Activated T-cell treated with anti-CD3 and anti-CD28 coated beads, Interleukin-2, amount 50 U/mL, for 24 hours (primary cell): ENCODE data around the gene NAP1L1.
A peak's percentile ranks its signal among the peaks of the same experiment; 100 is the strongest.

Experiments
- DNase-seq: peaks from one replicate; pipeline ENCODE4 v3.0.0-alpha.2; 2020
- H3K27ac Mint-ChIP-seq: 2 replicates; pipeline ENCODE4 v1.8.0; 2020; ENCODE audit warnings: mild to moderate bottlenecking, mixed read lengths
- H3K27me3 Mint-ChIP-seq: 2 replicates; pipeline ENCODE4 v1.8.0; 2020; ENCODE audit warnings: mixed read lengths
- H3K36me3 Mint-ChIP-seq: 2 replicates; pipeline ENCODE4 v1.8.0; 2020; ENCODE audit warnings: low read depth, mixed read lengths
- H3K4me1 Mint-ChIP-seq: 2 replicates; pipeline ENCODE4 v1.8.0; 2020; ENCODE audit warnings: low read depth, mixed read lengths
- H3K4me3 Mint-ChIP-seq: 2 replicates; pipeline ENCODE4 v1.8.0; 2020; ENCODE audit warnings: mild to moderate bottlenecking, moderate library complexity, mixed read lengths
- H3K9me3 Mint-ChIP-seq: 2 replicates; pipeline ENCODE4 v1.8.0; 2020; ENCODE audit warnings: mixed read lengths

The NAP1L1 gene

DNA sequence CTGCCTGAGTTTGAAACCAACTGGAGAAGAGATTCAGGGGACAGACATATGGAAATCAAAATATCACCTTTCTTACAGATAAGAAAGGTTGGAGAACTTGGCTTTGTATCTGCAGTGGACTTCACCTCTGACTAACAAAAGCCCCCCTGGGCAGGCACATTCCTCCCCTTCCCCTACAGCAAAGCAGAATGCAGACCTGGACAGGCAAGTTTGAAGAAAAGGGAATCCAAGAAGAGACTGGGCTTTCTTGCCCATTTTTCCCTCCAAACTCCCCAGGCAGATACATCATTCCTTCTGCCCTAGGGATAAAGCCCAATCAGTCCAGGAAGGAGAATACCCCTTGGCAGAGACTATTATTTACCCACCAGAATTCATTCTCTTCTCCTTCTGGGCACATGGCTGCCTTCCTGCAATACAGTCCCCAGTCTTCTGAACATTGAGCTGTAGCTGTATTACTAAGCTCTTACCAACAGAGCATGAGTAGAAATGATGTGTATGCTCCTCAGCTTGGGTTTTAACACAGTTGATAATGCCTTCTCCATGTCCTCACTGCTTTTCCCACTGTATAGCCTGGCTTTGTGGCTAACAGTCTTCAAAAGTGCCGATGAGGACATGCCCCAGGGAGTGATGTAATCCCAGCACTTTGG, 17.4 kb upstream of the NAP1L1 start:
- no peak overlapping the region for H3K4me3 Mint-ChIP-seq
- DNase-seq, result no peak
- H3K27me3 Mint-ChIP-seq, result peaks cover 5% of the 10 kb centered on the region
- H3K36me3 Mint-ChIP-seq, result no peaks in the 10 kb centered on the region
- no peak overlapping the region for H3K27ac Mint-ChIP-seq
- H3K4me1 Mint-ChIP-seq, result no peaks in the 10 kb centered on the region
- H3K9me3 Mint-ChIP-seq, result no peaks in the 10 kb centered on the region

DNA sequence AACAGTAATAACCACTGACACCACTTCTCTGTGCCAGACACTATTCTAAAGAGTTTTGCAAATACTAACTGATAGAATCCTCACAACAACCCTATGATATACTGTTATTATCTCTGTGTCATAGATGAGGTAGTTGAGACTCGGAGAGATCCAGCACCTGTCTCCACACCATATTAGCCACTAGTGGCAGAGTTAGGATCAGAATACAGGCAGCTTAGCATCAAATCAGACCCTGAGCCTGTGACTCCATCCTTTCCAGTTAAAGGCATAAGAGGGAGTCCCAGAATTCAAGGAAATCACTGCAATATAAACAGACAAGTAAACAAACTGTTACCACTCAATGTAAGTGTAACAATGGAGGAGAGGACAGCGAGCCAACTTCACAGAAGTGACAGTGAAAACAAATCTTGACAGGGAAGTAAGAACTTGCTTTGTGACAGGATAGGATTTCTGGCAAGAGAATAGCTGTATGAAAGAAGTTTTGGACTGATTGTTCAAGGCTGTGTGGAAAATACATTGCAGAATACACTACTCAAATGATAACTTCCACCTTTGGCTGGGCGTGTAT, 11.7 kb upstream of the NAP1L1 start:
- H3K27ac Mint-ChIP-seq, result no peak overlapping the region
- no peaks in the 10 kb centered on the region for H3K9me3 Mint-ChIP-seq
- H3K36me3 Mint-ChIP-seq, result no peaks in the 10 kb centered on the region
- peaks cover 6% of the 10 kb centered on the region for H3K27me3 Mint-ChIP-seq
- DNase-seq, result no peak
- no peak overlapping the region for H3K4me3 Mint-ChIP-seq
- H3K4me1 Mint-ChIP-seq, result no peaks in the 10 kb centered on the region

DNA sequence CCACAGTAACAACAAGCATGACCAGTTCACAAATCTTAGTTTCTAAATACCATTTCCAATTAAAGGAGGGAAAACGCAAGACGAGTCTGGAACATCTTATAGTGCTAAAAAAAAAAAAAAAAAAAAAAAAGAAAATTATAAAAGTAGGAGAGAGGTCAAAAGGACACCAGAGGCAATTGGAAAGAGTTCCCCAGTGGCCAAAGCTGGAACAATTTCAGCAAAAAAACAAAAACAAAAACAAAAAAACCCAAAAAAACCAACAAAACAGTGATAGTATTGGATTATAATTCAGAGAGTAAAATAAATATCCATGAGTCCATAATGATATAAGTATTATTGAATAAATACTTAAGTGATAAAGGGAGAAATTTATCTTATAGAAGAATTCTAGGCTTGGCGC, 10.3 kb upstream of the NAP1L1 start:
- Mint-ChIP-seq H3K27me3 (peaks cover 6% of the 10 kb centered on the region), H3K36me3 (no peaks in the 10 kb centered on the region), H3K4me1 (no peaks in the 10 kb centered on the region), H3K4me3 (no peak overlapping the region), H3K27ac (no peak overlapping the region), H3K9me3 (no peaks in the 10 kb centered on the region)
- DNase-seq, result no peak

DNA sequence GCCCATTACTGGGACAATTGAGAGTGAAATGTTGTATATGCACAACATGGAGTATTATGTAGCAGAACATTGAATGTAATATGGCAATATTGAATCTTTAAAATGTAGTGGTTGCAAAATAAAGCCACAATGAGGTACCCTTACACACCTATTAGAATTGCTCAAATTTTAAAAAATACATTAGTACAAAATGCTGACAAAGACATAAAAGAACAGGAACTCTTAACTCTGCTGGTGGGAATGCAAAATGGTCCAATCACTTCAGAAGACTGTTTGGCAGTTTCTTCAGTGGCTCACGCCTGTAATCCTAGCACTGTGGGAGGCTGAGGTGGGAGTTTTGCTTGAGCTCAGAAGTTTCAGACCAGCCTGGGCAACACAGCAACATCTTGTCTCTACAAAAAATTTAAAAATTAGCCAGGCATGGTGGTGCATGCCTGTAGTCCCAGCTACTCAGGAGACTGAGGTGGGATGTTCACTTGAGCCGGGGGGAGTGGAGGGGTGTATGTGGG, 6.8 kb upstream of the NAP1L1 start:
- DNase-seq, result no peak
- no peaks in the 10 kb centered on the region for H3K9me3 Mint-ChIP-seq
- no peak overlapping the region for H3K27ac Mint-ChIP-seq
- no peak overlapping the region for H3K4me3 Mint-ChIP-seq
- no peaks in the 10 kb centered on the region for H3K36me3 Mint-ChIP-seq
- peaks cover 6% of the 10 kb centered on the region for H3K27me3 Mint-ChIP-seq
- peaks cover 4% of the 10 kb centered on the region for H3K4me1 Mint-ChIP-seq

DNA sequence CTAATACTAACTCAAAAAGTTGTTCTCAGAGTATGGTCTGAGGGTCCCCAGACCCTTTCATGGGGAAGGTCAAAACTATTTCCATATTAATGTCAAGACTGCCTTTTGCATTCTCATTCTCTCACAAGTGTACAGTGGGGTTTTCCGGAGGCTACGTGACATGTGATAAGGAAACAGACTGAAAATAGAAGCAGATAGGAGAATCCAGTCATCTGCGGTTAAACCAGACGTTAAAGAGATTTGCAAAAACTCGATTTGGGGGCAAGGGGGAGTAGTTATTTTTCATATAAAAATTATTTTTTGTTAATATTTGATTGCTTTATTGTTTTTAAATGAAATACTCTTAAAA, 1.0 kb upstream of the NAP1L1 start:
- Mint-ChIP-seq H3K27me3 (no peaks in the 10 kb centered on the region), H3K27ac (peak overlapping the region; percentile 100), H3K36me3 (peaks cover 34% of the 10 kb centered on the region), H3K9me3 (no peaks in the 10 kb centered on the region), H3K4me1 (peaks cover 41% of the 10 kb centered on the region), H3K4me3 (peak overlapping the region; percentile 97)
- no peak for DNase-seq

DNA sequence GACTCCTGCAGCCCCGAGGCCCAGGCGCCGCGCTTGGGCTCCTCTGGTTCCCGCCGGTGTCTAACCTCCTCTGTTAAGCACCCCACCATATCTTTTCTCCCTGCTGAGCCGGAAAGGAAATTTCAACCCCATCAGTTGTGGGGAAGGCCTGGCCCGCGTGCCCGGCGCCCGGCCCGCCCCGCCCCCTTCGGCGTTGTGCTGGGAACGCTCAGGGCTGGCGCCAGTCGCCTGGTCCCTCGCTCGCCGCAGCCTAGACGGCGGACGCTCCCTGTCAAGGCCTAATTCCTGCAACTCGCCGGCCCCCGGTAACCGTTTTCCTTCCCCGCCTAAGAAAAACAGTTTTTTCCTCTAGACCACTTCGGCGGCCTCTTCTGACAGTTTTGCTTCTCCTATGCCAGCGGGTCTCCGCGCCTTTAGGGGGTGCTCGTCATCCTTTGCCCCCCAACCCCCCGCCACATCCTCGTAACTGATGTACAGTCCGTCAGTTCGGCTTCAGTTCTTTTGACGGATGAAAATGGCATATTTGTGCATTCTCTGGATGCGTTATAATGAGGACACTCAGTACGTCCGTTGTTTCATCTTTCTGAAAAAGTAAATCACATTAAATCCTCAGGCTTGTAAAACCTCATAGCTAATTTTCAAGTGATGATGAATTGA, 506 bp upstream of the NAP1L1 start:
- H3K27ac Mint-ChIP-seq, result peak overlapping the region; percentile 100
- H3K36me3 Mint-ChIP-seq, result peaks cover 39% of the 10 kb centered on the region
- DNase-seq, result no peak
- H3K9me3 Mint-ChIP-seq, result no peaks in the 10 kb centered on the region
- H3K27me3 Mint-ChIP-seq, result no peaks in the 10 kb centered on the region
- peak overlapping the region; percentile 97 for H3K4me3 Mint-ChIP-seq
- peaks cover 45% of the 10 kb centered on the region for H3K4me1 Mint-ChIP-seq

DNA sequence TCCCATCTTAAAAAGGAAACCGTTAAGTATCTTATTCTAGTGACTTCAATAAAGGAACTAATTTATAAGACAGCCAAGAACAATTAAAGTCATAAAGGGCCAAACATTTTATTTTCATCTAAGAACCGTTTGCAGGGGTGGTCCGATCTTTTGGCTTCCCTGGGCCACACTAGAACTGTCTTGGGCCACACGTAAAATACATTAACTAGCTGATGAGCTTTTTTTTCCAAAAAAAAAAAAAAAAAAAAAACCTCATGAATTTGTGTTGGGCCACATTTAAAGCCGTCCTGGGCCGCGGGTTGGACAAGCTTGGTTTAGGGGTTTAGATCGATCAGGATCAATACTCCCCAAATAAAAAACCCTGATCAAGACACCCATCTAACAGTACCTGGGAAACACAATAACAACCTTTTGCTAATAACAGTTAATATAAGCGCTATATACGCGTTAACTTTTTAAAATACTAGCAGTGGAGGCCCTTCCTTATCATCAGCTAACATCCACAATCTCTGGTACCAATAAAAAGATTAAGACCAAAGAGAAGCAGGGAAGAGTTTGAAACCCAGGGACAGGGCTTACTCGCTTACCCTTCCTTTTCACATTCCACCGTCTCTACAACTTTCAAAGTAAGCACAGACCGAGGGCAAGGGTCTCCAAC, 1.1 kb downstream of the NAP1L1 start:
- H3K27me3 Mint-ChIP-seq, result no peaks in the 10 kb centered on the region
- peak overlapping the region; percentile 100 for H3K27ac Mint-ChIP-seq
- H3K9me3 Mint-ChIP-seq, result no peaks in the 10 kb centered on the region
- peak overlapping the region; percentile 97 for H3K4me3 Mint-ChIP-seq
- H3K36me3 Mint-ChIP-seq, result peaks cover 55% of the 10 kb centered on the region
- DNase-seq, result no peak
- H3K4me1 Mint-ChIP-seq, result peaks cover 61% of the 10 kb centered on the region

DNA sequence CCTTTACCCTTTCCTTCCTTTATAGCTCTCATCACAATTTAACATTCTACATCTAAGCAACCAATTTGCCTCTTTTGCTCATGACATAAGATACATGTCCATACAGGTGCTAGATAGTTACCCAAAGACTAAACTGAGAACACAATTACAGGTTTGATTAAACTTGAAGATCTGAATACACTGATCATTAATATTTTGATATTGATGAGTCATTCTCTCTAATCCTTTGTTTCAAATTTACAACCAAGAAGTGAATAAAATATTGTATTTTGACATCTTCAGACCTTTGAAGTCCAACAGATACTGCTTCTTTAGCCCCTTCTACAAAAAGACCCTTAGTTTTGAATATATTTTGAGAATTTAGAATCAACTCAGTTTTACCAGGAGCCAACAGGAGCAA, 2.6 kb downstream of the NAP1L1 start:
- Mint-ChIP-seq H3K36me3 (peaks cover 69% of the 10 kb centered on the region), H3K4me1 (peaks cover 72% of the 10 kb centered on the region), H3K9me3 (no peaks in the 10 kb centered on the region), H3K27ac (peak overlapping the region; percentile 81), H3K4me3 (peak overlapping the region; percentile 97), H3K27me3 (no peaks in the 10 kb centered on the region)
- DNase-seq, result no peak

DNA sequence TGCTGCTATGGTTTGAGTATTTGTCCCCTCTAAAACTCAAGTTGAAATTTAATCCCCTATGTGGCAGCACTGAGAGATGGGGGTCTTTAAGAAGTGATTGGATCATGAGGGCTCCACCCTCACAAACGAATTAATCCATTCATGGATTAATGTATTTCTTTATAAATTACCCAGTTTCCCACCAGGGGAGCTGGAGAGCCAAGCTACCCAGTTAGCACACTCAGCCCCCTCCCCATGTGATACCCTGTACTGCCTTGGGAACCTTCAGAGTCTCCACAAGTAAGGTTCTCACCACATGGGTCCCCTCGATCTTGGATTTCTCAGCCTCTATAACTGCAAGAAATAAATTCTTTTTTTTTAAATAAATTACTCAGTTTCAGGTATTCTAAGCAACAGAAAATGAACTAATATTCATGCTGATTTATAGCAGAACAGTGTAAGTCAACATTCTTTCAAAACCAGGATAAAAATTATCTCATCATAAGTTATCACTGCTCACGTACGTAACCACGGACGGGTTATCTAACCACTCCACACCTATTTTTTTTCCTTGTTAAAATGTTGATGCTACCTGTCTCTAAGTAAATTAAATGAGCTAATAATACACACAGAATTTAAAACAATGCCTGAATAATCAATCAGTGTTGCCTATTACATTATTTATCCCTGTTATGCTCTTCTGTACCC, 3.6 kb downstream of the NAP1L1 start:
- Mint-ChIP-seq H3K36me3 (peaks cover 78% of the 10 kb centered on the region), H3K27ac (peak overlapping the region; percentile 81), H3K4me3 (peak overlapping the region; percentile 97)

DNA sequence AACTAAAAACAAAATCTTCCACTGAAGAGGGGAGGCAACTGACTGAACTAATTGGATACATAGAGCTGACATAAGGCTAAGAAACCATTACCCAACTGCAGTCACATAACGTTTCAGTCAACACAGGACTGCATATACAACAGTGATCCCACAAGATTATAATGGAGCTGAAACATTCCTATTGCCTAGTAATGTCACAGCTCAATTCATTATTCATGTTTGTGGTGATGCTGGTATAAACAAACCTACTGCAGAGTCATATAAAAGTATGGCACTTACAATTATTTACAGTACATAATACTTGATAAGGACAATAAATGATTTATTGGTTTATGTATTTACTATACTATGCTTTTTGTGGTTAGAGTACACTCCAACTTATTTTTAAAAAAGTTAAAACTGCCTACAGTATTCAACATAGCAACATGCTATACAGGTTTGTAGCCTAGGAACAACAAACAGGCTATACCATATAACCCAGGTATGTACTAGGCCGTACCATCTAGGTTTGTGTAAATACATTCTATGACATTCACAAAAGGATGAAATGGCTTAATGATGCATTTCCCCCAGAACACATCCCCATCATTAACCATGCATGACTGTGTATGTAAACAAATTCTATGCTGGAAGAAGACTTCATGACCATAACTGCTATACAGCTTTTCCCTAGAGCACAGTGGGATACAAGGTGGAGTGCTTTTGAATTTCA, 4.3 kb downstream of the NAP1L1 start:
- DNase-seq, result no peak
- Mint-ChIP-seq H3K4me1 (peaks cover 71% of the 10 kb centered on the region), H3K27me3 (no peaks in the 10 kb centered on the region), H3K27ac (peak overlapping the region; percentile 81), H3K36me3 (peaks cover 82% of the 10 kb centered on the region), H3K9me3 (no peaks in the 10 kb centered on the region), H3K4me3 (peak overlapping the region; percentile 36)

More for the DNA sequence above, 3.6 kb downstream of the NAP1L1 start:
- Mint-ChIP-seq H3K27me3 (no peaks in the 10 kb centered on the region), H3K9me3 (no peaks in the 10 kb centered on the region), H3K4me1 (peaks cover 73% of the 10 kb centered on the region)
- DNase-seq, result no peak

GRCh38 chr12:76078748-76079147, 5.7 kb downstream of the NAP1L1 start:
- Mint-ChIP-seq H3K4me3 (peak overlapping the region; percentile 48), H3K27ac (peak overlapping the region; percentile 74), H3K9me3 (no peaks in the 10 kb centered on the region)

DNA sequence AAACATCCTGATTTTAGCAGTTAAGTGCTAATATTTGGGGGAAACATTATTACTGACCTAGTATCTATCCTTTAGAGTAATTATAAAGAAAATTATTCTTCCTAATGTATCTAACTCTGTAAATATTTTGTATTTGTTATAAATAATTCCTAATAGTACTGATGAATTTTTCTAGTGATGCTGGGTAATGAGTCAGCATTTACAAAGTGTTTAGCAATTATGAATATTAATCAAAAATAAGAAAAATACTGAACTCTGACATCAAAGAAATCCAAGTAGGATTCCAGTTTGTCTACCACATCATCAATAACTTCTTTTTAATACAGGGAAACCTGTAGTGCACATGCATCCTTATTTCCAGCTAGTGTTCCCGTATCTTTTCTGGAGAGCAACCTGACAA, 9.0 kb downstream of the NAP1L1 start:
- Mint-ChIP-seq H3K9me3 (no peaks in the 10 kb centered on the region), H3K4me3 (no peak overlapping the region), H3K27me3 (no peaks in the 10 kb centered on the region), H3K36me3 (peaks cover 94% of the 10 kb centered on the region), H3K4me1 (peaks cover 83% of the 10 kb centered on the region), H3K27ac (peak overlapping the region; percentile 50)
- DNase-seq, result no peak

More at GRCh38 chr12:76078748-76079147, 5.7 kb downstream of the NAP1L1 start:
- H3K4me1 Mint-ChIP-seq, result peaks cover 78% of the 10 kb centered on the region
- H3K27me3 Mint-ChIP-seq, result no peaks in the 10 kb centered on the region
- DNase-seq, result no peak
- peaks cover 93% of the 10 kb centered on the region for H3K36me3 Mint-ChIP-seq

- no peak for DNase-seq
- H3K36me3 Mint-ChIP-seq, result peaks cover 94% of the 10 kb centered on the region
- H3K27me3 Mint-ChIP-seq, result no peaks in the 10 kb centered on the region
- peak overlapping the region; percentile 2 for H3K27ac Mint-ChIP-seq
- no peaks in the 10 kb centered on the region for H3K9me3 Mint-ChIP-seq
- no peak overlapping the region for H3K4me3 Mint-ChIP-seq
- H3K4me1 Mint-ChIP-seq, result peaks cover 83% of the 10 kb centered on the region
These were observed 9.7 kb downstream of the NAP1L1 start for GRCh38 chr12:76074701-76075336.
